NCI-H2196 treated with DMSO at 0.1 percent for 48 hours (cell line): ENCODE measurements around the gene EEF1AKMT3.
"Not testable (repeated sequence)": the region's sequence is repeated elsewhere in the genome, so short reads cannot be mapped to it uniquely, and the experiment has no call there.

ENCODE experiments used
- DNase-seq: peaks from one replicate; lab custom pipeline; 2025; ENCODE audit not compliant: unreplicated experiment; lab: John Stamatoyannopoulos, UW

Gene EEF1AKMT3

DNA sequence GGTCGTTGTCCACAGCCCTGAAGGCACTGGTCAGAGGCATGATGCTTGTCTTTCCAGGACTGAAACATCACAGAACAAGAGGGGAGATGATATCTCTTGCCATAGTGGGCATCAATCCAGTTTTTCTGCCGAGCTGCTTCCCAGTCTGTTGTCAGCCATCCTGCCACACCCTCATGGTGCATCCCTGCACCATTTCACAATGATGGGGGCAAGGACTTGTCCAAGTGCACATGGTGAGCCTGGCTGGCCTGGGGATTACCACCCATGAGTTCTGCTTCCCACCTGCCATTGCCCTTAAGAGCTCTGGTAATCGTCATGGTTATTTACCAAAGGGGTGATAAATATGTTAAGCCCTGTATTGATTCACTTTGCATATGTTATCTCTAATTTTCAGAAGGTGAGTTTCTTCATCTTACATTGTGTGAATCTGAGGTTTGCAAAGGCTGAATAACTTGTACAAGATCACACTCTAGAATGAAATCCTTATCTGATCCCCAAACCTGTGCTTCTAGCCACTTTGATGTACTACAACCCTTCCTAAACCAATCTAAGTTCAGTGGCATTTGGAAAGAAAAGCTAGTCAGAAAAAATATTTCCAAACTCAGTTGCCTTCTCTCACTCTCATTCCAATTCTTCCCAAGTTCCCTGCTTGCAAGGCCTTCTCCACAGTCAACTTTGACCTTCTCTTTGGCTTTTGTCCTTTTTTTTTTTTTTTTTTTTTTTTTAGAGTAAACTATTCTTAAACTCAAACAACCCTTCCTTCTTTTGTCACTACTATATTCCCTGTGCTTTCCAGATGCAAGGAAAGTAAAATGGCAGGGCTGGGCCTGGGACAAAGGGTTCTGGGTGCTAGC, 43.8 kb downstream of the EEF1AKMT3 start:
- peak; percentile 80 for DNase-seq

GRCh38 chr12:57816855-57817151, 44.4 kb downstream of the EEF1AKMT3 start:
- no peak for DNase-seq

- no peak for DNase-seq
Observed at GRCh38 chr12:57817261-57817989, 45.0 kb downstream of the EEF1AKMT3 start.

- not testable (repeated sequence) for DNase-seq
Observed at GRCh38 chr12:57817990-57818331, 45.5 kb downstream of the EEF1AKMT3 start.

DNA sequence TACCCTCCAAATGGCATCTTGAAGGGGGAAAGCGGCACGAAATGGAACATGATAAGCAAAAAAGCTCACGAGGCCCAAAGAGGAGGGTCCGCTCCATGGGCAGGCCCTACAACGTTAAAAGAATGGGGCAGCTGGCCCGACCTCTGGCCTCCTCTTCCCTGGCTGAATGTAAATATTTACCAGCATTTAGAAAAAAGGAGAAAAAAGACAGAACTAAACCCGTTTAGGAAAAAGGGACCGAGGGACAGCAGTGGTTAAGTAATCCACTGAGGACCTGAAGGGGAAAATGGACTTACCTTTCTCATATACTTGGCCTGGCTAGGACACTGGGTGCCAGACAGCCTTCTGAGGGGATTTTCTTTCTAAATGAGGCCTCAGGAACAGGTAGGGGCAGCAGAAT, 47.7 kb downstream of the EEF1AKMT3 start:
- DNase-seq: not testable (repeated sequence)

- not testable (repeated sequence) for DNase-seq
Observed at GRCh38 chr12:57821015-57821414, 48.6 kb downstream of the EEF1AKMT3 start.

DNA sequence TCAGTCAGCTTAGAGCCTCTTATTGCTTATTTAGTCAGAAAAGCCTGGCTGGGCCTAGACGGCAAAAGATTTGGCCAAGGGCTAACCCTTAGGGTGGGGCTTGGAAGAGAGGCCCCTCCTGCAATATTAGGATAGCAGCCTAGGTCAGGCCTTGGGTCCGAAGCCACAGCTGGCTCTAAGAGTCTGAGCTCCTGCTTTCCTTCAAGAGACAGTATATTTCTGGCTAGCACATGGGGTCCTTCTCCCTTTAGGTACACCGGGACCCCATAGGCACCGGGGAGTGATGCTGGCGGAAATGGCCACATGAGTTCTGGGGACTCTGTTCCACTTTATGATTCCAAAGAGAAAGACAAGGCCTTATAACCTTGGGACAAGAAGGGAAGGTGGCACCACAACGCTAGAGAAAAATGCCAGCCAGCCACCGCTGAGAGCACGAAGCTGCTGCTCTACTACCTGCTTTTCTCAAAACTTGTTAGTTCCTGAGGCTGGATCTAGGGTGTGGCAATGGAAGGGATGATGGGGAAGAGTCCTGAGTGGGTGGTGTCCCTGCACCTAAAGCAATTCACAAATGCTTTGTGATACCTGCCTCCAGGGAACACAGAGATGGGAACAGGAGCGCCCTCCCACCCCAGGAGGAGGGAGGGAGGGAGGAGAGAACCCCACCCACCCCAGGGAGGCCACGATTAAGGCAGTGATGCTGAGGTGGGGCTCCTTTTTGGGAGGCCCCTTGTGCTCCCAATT, 49.2 kb downstream of the EEF1AKMT3 start:
- no peak for DNase-seq

GRCh38 chr12:57822392-57823130, 50.1 kb downstream of the EEF1AKMT3 start:
- DNase-seq: no peak

DNA sequence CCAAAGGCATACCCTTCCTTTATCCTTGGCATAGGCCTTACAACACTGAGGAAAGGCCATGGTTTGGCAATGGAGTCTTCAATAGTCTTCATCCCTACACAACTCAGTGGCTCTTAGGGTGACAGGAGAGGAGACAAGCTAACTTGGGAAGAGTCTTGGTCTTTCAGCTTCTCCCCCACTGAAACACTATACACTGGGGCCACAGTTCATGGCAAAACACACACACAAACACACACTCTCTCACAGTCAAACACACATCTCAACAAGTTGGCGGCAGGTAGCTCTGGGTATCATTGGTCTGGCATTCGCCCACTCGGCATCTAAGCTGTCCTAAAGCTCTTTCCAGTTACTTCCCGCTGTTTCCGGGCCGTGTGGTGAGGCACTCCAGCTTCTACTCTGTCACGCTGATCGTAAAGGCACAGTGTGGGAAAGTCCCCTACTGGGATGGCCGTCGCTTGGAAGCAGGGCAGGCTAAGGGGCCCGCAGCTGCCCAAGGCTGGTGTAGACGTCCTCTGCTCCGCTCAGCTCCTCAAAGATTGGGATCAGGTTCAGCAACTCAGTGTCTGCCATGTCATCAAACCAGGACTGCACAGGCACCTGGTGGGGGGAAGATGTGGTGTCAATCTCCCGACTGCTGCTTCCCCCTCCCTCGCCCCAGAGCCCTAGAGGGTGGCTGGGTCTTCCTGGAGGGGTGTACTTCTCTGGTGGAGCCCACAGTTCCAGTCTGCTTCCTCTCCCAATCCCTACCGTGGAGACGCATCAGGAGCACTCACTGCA, 50.9 kb downstream of the EEF1AKMT3 start:
- DNase-seq: no peak

DNA sequence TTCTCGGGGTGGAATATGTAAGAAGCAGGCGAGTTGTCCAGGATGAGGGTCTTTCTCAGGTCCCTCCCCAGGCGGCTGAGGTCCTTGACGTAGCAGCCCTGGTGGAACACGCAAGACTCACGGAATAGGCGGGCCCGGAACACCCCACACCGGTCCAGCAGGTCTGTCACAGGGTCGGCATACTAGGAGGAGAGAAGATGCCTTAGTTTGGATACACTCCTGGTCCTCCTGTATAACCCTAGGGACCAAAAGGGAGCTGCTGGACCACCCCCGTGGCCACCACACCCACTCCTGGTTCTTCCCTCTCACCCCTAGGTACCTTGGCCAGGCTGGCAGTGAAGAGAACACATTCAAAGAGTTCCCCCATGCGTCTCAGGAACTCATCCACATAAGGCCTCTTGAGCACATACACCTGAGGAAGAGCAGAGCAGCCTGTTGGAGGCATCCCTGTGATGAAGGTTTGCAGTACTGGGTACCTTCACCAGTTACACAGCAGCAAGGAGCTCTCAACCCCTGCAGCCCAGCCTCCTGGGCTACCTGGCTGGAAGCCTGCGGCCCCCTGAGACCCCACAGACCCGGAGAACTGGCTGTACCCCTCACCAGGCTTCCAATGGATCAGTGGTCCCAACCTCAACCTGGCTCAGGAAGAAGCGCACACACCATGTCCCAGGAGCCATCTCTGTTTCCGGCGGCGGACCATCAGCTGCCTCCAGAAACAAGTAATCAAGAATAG, 51.7 kb downstream of the EEF1AKMT3 start:
- no peak for DNase-seq

DNA sequence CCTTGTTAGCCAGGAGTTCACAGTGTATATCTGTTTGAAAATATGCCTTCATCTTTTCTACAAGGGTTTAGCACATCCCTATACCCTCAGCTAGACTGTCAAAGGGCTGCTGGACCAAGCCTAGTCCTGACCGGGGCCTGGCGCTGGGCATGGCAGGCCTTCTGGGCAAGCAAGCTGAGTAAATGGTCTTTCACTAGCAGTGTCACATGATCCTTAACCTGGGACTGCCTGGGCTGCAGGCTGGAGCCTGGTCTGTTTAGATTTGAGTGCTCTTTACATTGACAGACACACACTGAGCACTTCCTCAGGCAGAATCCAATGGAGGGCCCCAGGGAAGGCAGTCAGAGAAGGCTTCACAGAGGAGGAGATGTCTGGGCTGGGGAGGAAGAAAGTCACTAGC, 53.0 kb downstream of the EEF1AKMT3 start:
- no peak for DNase-seq

DNA sequence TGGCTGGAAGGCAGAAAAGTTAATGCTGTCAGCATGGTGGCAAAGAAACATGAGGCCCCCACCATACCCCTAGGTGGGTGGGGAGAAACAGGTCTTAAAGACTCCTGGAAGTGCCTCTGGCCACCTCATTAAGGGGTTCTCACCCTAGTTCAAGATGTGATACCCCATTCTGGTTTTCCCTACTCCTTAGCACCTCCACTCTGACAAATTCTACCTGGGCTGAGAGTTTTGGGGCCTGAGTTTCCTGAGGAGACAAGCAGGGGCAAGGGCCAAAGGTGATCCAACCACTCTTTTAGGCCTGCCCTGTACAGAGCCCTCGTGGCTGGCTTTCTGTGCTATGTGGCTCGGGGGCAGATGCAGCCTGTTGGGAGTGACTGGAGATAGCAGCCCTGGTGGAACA, 54.0 kb downstream of the EEF1AKMT3 start:
- DNase-seq: no peak

DNA sequence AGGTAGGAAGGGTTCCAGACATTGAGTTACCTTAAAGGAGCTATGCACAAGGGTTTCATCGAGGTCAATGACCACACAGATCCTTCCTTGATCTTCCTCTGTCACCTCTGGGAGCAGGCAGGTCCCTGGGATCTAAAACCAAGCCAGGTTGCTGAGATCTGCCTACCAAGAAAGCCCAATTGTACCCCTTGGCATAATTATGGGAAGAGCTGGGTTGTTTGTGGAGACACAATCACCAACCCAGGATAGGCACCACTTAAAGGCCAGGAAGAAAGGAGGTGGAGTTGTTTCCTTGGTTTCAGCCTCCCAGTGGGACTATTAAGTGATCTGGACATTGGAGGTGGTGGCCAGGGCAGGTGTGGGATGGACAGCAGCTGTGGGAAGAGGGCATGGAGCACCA, 54.6 kb downstream of the EEF1AKMT3 start:
- no peak for DNase-seq

- no peak for DNase-seq
Observed at GRCh38 chr12:57829025-57829777, 56.8 kb downstream of the EEF1AKMT3 start.

GRCh38 chr12:57830393-57830792, 58.0 kb downstream of the EEF1AKMT3 start:
- no peak for DNase-seq
